ENCODE results near the gene ATP6V1D.
"Not testable (repeated sequence)": the region's sequence is repeated elsewhere in the genome, so short reads cannot be mapped to it uniquely, and the experiment has no call there.

The ATP6V1D gene

DNA sequence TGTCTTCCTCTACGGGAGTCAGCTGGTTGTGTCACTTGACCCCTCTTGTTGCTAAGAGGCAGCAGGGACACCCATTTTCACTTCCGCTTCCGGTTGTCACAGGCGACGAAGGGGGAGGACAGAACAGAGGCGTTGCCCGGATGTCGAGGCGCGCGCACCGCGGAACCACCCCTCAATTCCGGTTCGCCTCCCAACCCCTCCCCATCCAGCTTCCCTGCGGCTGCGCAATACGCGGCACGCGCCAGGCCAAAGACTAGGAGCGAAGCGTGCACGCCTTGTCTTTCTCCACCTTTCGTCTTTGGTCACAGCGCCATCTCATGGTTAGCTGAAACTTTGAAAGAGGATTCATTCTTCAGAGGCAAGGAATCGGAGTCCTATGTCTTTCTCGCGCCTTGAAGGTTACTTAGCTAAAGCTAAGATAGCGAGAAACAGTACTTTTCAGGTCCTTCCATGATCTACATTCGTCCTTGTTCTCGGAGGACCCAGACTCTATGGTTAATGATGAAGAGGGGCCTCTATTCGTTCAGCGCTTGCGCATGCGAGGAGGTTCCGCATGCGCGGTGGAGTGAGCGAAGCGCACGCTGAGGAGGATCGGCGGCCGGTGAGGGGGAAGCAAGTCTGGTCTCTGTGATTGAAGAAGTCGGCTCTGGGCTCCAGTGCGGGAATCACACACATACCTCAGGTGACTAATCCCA, at the start of gene ATP6V1D, which contains the start of gene EIF2S1:
Gene ATP6V1D, minus strand, starts transcription at position 30 of the 695 bp plus-strand sequence. CDS start 106 bp downstream, outside the sequence.
Gene EIF2S1, plus strand, starts transcription at position 554 of the 695 bp plus-strand sequence. CDS start 4,440 bp downstream, outside the sequence.
- DNase-seq (ENCODE audit: low read depth in 2 of 2), result peak; percentile 99

DNA sequence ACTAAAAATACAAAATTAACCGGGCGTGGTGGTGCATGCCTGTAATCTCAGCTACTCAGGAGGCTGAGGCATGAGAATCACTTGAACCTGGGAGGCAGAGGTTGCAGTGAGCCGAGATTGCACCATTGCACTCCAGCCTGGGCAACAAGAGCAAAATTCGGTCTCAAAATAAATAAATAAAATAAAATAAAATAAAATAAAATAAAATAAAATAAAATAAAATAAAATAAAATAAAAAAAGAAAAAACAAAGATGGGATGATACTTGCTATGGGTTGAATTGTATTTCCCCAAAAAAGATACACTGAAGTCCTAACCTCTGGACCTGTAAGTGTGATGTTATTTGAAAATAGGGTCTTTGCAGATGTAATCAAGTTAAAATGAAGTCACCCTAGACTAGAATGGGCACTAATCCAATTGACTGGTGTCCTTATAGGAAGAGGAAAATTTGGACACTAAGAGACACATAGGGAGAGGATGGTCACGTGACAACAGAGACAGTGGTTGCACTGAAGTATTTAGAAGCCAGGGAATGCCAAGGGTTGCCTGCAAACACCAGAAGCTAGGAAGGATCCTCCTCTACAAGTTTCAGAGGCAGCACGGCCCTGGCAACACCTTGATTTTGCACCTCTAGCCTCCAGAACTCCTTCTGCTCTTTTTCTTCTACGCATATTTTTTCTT, 48.7 kb upstream of the ATP6V1D start:
- DNase-seq (ENCODE audit: low read depth in 2 of 2), result not testable (repeated sequence)

GRCh38 chr14:67405771-67406170, 46.2 kb upstream of the ATP6V1D start:
- DNase-seq (ENCODE audit: low read depth in 2 of 2), result no peak

- no peak for DNase-seq (ENCODE audit: low read depth in 2 of 2)
Measured at GRCh38 chr14:67400434-67400833, 40.8 kb upstream of the ATP6V1D start.

- no peak for DNase-seq (ENCODE audit: low read depth in 2 of 2)
Measured at GRCh38 chr14:67397536-67397935, 37.9 kb upstream of the ATP6V1D start.

GRCh38 chr14:67396381-67396970, 36.9 kb upstream of the ATP6V1D start:
- DNase-seq (ENCODE audit: low read depth in 2 of 2), result no peak

DNA sequence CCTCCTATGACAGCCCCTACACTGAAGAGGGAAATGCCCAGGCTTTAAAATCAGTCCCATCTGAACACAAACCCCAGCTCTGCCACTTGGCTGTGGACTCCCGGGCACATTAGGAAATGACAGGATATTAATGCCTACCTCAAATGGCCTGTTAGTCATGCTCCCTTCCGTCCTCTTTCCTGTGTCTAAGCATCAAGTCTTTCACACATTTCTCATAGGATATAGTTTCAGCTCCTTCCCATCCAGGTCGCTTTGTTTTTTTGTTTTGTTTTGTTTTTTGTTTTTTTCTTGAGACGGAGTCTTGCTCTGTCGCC, 36.2 kb upstream of the ATP6V1D start:
- no peak for DNase-seq (ENCODE audit: low read depth in 2 of 2)

DNA sequence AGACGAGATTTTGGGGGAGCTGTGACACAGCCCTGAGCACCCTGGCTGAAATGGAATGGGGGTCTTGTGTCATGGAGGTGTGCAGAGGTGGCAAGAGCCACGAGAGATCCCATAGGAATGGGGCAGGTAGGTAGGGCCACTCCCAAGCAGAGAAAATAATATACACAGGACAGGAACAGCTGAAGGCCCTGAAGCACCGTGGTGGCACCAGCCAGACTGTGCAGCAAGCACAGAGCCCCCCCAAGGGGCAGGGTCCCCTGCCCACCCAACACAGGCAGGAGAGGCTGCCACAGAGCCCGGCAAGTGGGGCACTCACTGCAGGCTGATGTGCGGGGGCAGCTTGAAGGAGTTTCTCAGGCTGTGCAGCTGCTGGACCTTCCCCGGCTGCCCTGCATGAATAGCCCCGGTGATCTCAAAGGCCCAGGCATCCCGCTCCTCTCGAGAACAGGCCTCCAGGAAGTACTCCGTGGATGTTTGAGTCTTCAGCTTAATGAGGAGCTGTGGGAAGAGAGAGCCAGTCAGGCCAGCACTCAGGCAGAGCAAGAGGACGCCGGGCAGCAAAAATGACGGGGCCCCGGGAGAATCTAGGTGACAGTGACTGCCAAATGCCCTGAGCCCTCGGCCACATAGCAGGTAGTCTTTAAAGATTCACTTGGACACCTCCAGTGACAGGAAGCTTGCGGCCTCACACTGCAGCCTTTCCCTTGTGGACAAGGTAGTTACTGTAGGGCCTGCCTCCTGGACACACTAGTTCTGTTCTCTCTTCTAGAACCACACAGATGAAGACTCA, 35.7 kb upstream of the ATP6V1D start:
- DNase-seq (ENCODE audit: low read depth in 2 of 2), result no peak

DNA sequence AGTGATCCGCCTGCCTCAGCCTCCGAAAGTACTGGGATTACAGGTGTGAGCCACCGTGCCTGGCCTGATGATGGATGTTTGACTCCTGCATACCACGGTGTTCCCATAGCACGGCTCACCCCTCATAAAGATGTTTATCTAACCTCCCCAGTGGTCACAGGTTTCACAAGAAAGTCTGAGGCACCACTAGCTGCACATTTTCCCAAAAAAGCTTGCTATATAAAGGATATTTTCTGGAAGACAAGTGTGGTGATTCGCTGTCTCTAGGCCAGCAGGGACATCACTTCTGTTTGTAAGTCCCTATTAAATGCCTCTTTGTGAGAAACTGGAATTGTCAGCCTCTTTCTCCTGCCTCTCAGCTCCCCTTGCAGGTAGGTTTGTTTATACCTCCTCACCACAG, 34.1 kb upstream of the ATP6V1D start:
- DNase-seq (ENCODE audit: low read depth in 2 of 2), result no peak

DNA sequence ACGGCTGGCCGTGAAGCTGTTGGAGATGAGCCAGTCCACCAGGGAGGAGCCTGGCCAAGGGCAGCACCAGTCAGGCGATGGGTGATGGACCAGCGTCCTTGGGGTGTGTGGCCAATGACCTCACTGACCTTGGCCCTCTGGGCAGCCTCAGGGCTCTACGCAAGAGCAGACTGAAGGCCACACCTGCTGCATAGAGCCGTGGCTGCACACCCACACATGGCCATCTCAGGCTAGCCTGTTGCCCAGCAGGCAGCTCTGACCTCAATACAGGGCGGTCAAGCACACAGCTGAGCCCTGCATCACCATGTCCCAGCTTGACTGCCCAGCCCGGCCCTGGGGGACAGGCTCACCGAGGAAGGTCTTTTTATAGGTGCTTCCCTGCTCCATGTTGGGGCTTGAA, 33.2 kb upstream of the ATP6V1D start:
- DNase-seq (ENCODE audit: low read depth in 2 of 2), result no peak

GRCh38 chr14:67392123-67392522, 32.5 kb upstream of the ATP6V1D start:
- no peak for DNase-seq (ENCODE audit: low read depth in 2 of 2)

- DNase-seq (ENCODE audit: low read depth in 2 of 2), result no peak
Measured at GRCh38 chr14:67391268-67391667, 31.7 kb upstream of the ATP6V1D start.

GRCh38 chr14:67389811-67390534, 30.4 kb upstream of the ATP6V1D start:
- no peak for DNase-seq (ENCODE audit: low read depth in 2 of 2)

DNA sequence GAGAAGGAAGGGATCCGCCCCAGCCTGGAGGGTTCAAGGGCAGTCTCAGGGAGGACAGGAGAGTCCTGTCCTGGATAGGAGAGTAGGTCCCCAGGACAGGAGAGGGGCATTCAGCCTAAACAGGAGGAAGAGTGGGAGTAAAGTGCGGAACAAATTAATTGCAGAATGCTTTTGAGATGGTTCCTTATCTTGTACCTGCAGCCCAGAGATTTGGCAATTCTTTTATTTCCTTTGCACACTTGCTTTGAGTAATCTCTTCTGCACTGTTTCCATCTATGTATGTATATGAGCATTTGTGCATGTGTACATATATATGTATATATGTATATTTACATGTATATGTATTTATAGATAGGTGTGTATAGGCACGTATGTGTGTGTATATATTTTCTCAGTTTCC, 29.7 kb upstream of the ATP6V1D start:
- no peak for DNase-seq (ENCODE audit: low read depth in 2 of 2)

- DNase-seq (ENCODE audit: low read depth in 2 of 2), result no peak
Measured at GRCh38 chr14:67387195-67387594, 27.6 kb upstream of the ATP6V1D start.

DNA sequence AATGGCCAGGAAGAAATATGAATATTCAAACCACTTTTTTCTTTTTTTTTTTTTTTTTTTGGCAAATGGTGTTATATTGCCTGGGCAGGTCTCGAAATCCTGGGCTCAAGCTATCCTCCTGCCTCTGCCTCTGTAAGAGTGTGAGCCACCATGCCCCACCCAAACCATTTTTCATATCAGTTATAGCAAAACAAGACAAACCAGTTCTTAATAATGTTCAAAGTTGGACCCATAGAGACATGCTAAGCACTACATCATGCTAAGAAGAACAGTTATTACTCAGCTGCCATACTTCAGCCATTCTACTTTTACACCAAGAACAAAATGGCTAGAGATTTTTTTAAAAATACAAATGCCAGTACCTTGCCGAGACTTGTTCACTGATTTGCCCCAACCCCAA, 26.0 kb upstream of the ATP6V1D start:
- DNase-seq (ENCODE audit: low read depth in 2 of 2), result no peak

- no peak for DNase-seq (ENCODE audit: low read depth in 2 of 2)
Measured at GRCh38 chr14:67385120-67385519, 25.5 kb upstream of the ATP6V1D start.

DNA sequence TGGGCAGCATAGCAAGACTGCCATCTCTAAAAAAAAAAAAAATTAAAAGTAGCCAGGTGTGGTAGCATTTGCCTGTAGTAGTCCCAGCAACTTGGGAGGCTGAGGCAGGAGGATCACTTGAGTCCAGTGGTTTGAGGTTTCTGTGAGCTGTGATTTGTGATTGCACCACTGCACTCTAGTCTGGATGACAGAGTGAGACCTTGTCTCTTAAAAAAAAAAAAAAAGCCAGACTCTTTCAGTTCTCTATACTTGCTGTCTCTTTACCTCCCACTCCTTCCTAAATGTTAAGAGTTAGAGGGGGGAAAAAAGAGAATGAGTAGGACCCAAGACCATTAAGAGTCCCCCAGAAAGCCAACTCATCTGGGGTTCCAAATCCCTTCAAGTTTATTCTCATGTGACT, 18.3 kb upstream of the ATP6V1D start:
- DNase-seq (ENCODE audit: low read depth in 2 of 2), result no peak

- DNase-seq (ENCODE audit: low read depth in 2 of 2), result no peak
Measured at GRCh38 chr14:67373347-67373746, 13.7 kb upstream of the ATP6V1D start.

- no peak for DNase-seq (ENCODE audit: low read depth in 2 of 2)
Measured at GRCh38 chr14:67372833-67373232, 13.2 kb upstream of the ATP6V1D start.

DNA sequence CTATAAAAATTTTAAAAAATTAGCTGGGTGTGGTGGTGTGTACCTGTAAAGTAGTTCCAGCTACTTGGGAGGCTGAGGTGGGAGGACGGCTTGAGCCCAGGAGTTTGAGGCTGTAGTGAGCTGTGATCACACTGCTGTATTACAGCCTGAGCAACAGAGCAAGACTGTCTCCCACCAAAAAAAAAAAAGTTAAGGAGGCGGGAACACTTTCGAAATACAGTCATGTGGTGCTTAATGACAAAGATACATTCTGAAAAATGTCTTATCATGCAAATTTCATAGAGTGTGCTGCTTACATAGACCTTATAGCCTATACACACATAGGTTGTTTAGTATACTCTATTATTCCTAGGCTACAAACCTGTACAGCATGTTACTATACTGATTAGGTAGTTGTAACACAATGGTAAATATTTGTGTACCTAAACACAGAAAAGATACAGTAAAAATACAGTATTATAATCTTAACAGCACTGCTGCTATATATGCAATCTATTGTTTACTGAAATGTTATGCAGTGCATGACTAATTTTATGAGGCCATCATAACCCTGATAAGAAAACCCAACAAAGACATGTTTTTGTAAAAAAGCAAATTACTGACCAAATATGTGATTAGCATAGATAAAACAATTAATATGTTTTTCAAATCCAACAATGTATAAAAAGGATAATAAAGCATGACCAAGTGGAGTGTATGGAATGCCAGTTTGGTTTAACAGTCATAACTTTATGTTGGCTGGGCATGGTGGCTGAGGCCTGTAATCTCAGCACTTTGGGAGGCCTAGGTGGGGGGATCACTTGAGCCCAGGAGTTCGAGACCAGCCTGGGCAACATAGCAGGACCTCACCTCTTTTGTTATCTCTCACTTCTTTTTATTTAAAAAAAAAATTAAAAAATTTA, 11.9 kb upstream of the ATP6V1D start:
- DNase-seq (ENCODE audit: low read depth in 2 of 2), result no peak

Data from stimulated activated CD8-positive, alpha-beta memory T cell treated with anti-CD3 and anti-CD28 coated beads, Interleukin-15, amount 100 ng/mL, for 4 hours (primary cell).